IMR-90 (cell line): ENCODE measurements around the gene DNAJA1. TPM values are rescaled to one million over a fixed set of nuclear protein-coding genes. Genes with fewer than 3 reads are reported as not detected.

Experiments used
- ATAC-seq: fragments of 200-7000 bp; cut with Tn5 transposase; 2 replicates; pipeline ENCODE4 v1.9.1; 2020; ENCODE audit warnings: low read depth, mild to moderate bottlenecking, moderate library complexity
- BruUV-seq: library from RNA; stranded (reverse); fragments of 400-500 nt; replicated peaks from 2 replicates; lab custom pipeline; 2021; lab: Mats Ljungman, UMichigan
- CTCF ChIA-PET: fragments of 300-600 bp; formaldehyde crosslinking; extraction: SDS; loops from one replicate; lab custom pipeline; 2021; ENCODE audit warnings: antibody characterized with exemption; lab: Yijun Ruan, JAX
- POLR2A ChIA-PET: fragments of 300-600 bp; sonication (Branson Sonifier 250); formaldehyde crosslinking; loops from one replicate; lab custom pipeline; 2022; ENCODE audit warnings: antibody characterized with exemption; ENCODE audit not compliant: unreplicated experiment; lab: Charles Lee
- DNase-seq: peaks from one replicate; pipeline ENCODE4 v3.0.0; 2013
- H2AFZ ChIP-seq: replicated peaks from 2 replicates; pipeline ENCODE3; 2013; ENCODE audit warnings: low read length, mild to moderate bottlenecking; ENCODE audit not compliant: poor library complexity
- H2AK5ac ChIP-seq: 2 replicates; pipeline ENCODE4 v1.6.1; 2013; ENCODE audit warnings: low read depth, low read length, inconsistent platforms
- H2AK9ac ChIP-seq: replicated peaks from 2 replicates; pipeline ENCODE3; 2013; ENCODE audit warnings: mild to moderate bottlenecking, low read depth, low read length, moderate library complexity; ENCODE audit not compliant: poor library complexity
- H2BK120ac ChIP-seq: 2 replicates; pipeline ENCODE4 v1.6.1; 2013; ENCODE audit warnings: low read depth, low read length, inconsistent platforms
- H2BK15ac ChIP-seq: 3 replicates; pipeline ENCODE4 v1.6.1; 2013; ENCODE audit warnings: low read depth, low read length, inconsistent platforms
- H2BK20ac ChIP-seq: 2 replicates; pipeline ENCODE4 v1.6.1; 2013; ENCODE audit warnings: low read depth, mild to moderate bottlenecking, inconsistent platforms, low read length, moderate library complexity
- H2BK5ac ChIP-seq: 2 replicates; pipeline ENCODE4 v1.6.1; 2013; ENCODE audit warnings: mild to moderate bottlenecking, low read depth, low read length, inconsistent platforms; ENCODE audit not compliant: poor library complexity, severe bottlenecking
- H3K14ac ChIP-seq: replicated peaks from 2 replicates; pipeline ENCODE4 v1.6.1; 2013; ENCODE audit warnings: low read depth, low read length, inconsistent platforms
- H3K18ac ChIP-seq: 2 replicates; pipeline ENCODE4 v1.6.1; 2013; ENCODE audit warnings: low read depth, low read length, control low read depth
- H3K23ac ChIP-seq: 2 replicates; pipeline ENCODE4 v1.6.1; 2013; ENCODE audit warnings: low read depth, low read length, inconsistent platforms
- H3K27ac ChIP-seq: 2 replicates; pipeline ENCODE4 v1.5.1; 2013; ENCODE audit warnings: mild to moderate bottlenecking, control low read depth, low read length; ENCODE audit not compliant: insufficient read depth
- H3K27me3 ChIP-seq: 2 replicates; pipeline ENCODE4 v1.6.1; 2013; ENCODE audit warnings: low read length; ENCODE audit not compliant: control insufficient read depth, insufficient read depth
- H3K36me3 ChIP-seq: 2 replicates; pipeline ENCODE4 v1.6.1; 2013; ENCODE audit warnings: low read length, mixed read lengths; ENCODE audit not compliant: control insufficient read depth, insufficient read depth
- H3K4ac ChIP-seq: 2 replicates; pipeline ENCODE4 v1.6.1; 2013; ENCODE audit warnings: low read depth, low read length, inconsistent platforms
- H3K4me1 ChIP-seq: 2 replicates; pipeline ENCODE4 v1.6.1; 2013; ENCODE audit warnings: low read length, mixed read lengths; ENCODE audit not compliant: control insufficient read depth, insufficient read depth
- H3K4me2 ChIP-seq: 2 replicates; pipeline ENCODE4 v1.6.1; 2013; ENCODE audit warnings: low read depth, mild to moderate bottlenecking, control low read depth, low read length, moderate library complexity
- H3K4me3 ChIP-seq: 2 replicates; pipeline ENCODE4 v1.5.1; 2013; ENCODE audit warnings: low read depth, mild to moderate bottlenecking, control low read depth, low read length, moderate library complexity; ENCODE audit not compliant: insufficient read depth
- H3K56ac ChIP-seq: 2 replicates; pipeline ENCODE4 v1.6.1; 2013; ENCODE audit warnings: low read length, inconsistent platforms; ENCODE audit not compliant: insufficient read depth; ENCODE audit errors: extremely low read depth
- H3K79me1 ChIP-seq, 2 experiments: 2 replicates each; pipeline ENCODE4 v1.6.1; 2013; ENCODE audit warnings: low read length in 2 of 2, inconsistent platforms in 1 of 2, low read depth in 1 of 2
- H3K9ac ChIP-seq: 2 replicates; pipeline ENCODE4 v1.6.1; 2013; ENCODE audit warnings: low read depth, low read length, control low read depth
- H3K9me1 ChIP-seq: 2 replicates; pipeline ENCODE4 v1.6.1; 2013; ENCODE audit warnings: low read length, inconsistent platforms; ENCODE audit not compliant: insufficient read depth
- H3K9me3 ChIP-seq: 2 replicates; pipeline ENCODE4 v1.6.1; 2013; ENCODE audit warnings: low read length; ENCODE audit not compliant: control insufficient read depth, insufficient read depth
- H4K20me1 ChIP-seq: 2 replicates; pipeline ENCODE4 v1.6.1; 2013; ENCODE audit warnings: low read length, inconsistent platforms; ENCODE audit not compliant: insufficient read depth
- H4K5ac ChIP-seq: 2 replicates; pipeline ENCODE4 v1.6.1; 2013; ENCODE audit warnings: mild to moderate bottlenecking, low read depth, low read length, control low read depth
- H4K8ac ChIP-seq, 2 experiments: 2 replicates each; pipeline ENCODE4 v1.6.1; 2013; ENCODE audit warnings: low read depth in 2 of 2, low read length in 2 of 2, control low read depth in 1 of 2, inconsistent platforms in 1 of 2
- H4K91ac ChIP-seq: 2 replicates; pipeline ENCODE4 v1.6.1; 2013; ENCODE audit warnings: low read depth, low read length, inconsistent platforms; ENCODE audit not compliant: insufficient read depth
- BHLHE40 ChIP-seq: fragments of 150-350 bp; IDR thresholded peaks from 2 replicates; pipeline ENCODE4 v1.6.1; 2016; ENCODE audit warnings: mild to moderate bottlenecking, low read depth, low read length
- CEBPB ChIP-seq: IDR thresholded peaks from 2 replicates; pipeline ENCODE4 v1.6.1; 2012; ENCODE audit warnings: low read depth, low read length, improper control_type of control experiment
- CHD1 ChIP-seq: IDR thresholded peaks from 2 replicates; pipeline ENCODE4 v1.6.1; 2012; ENCODE audit warnings: low read depth, low read length, improper control_type of control experiment
- FOS ChIP-seq: fragments of 150-350 bp; IDR thresholded peaks from 2 replicates; pipeline ENCODE4 v1.6.1; 2016; ENCODE audit warnings: low read depth, low read length
- MAFK ChIP-seq: IDR thresholded peaks from 2 replicates; pipeline ENCODE4 v1.6.1; 2012; ENCODE audit warnings: low read depth, low read length, improper control_type of control experiment
- MAZ ChIP-seq: IDR thresholded peaks from 2 replicates; pipeline ENCODE4 v1.6.1; 2012; ENCODE audit warnings: low read depth, mild to moderate bottlenecking, low read length, improper control_type of control experiment, moderate library complexity, borderline replicate concordance
- MXI1 ChIP-seq: IDR thresholded peaks from 2 replicates; pipeline ENCODE4 v1.6.1; 2012; ENCODE audit warnings: low read depth, mild to moderate bottlenecking, low read length, moderate library complexity, borderline replicate concordance
- NFE2L2 ChIP-seq: fragments of 150-350 bp; IDR thresholded peaks from 2 replicates; pipeline ENCODE4 v1.6.1; 2016; ENCODE audit warnings: low read depth, mild to moderate bottlenecking, low read length
- POLR2A ChIP-seq: IDR thresholded peaks from 2 replicates; pipeline ENCODE4 v1.6.1; 2012; ENCODE audit warnings: mild to moderate bottlenecking, low read depth, low read length
- RAD21 ChIP-seq: IDR thresholded peaks from 2 replicates; pipeline ENCODE4 v1.6.1; 2012; ENCODE audit warnings: low read length, improper control_type of control experiment
- RCOR1 ChIP-seq: IDR thresholded peaks from 2 replicates; pipeline ENCODE4 v1.6.1; 2012; ENCODE audit warnings: mild to moderate bottlenecking, low read length, improper control_type of control experiment; ENCODE audit not compliant: insufficient replicate concordance
- RFX5 ChIP-seq: IDR thresholded peaks from 2 replicates; pipeline ENCODE4 v1.8.0; 2012; ENCODE audit warnings: low read depth, mild to moderate bottlenecking, low read length, moderate library complexity
- SMC3 ChIP-seq: fragments of 150-350 bp; IDR thresholded peaks from 2 replicates; pipeline ENCODE4 v1.6.1; 2016; ENCODE audit warnings: low read depth, mild to moderate bottlenecking, antibody characterized with exemption, low read length, moderate library complexity
- WGBS, 2 experiments: methylation state at CpG; one replicate each; pipeline versions ENCODE4 v1.1.5 to v1.1.7; 2013; ENCODE audit warnings: missing lambda C conversion rate in 2 of 2; ENCODE audit not compliant: insufficient read length in 1 of 2; ENCODE audit errors: extremely low coverage in 2 of 2; 5-methylcytosine and 5-hydroxymethylcytosine counted together
- dilution Hi-C: fragments of 300-500 bp; cut with HindIII; formaldehyde crosslinking; loops from one replicate; pipeline ENCODE4 v1.14.3; 2018; ENCODE audit warnings: low sequenced_read_pairs; ENCODE audit not compliant: unreplicated experiment
- in situ Hi-C: fragments of 300-500 bp; cut with MboI; formaldehyde crosslinking; loops from 3 replicates; pipeline ENCODE4 v1.14.3; 2019; ENCODE audit warnings: low sequenced_read_pairs, inconsistent platforms, mixed read lengths
- intact Hi-C: fragments of 100-400 bp; cut with micrococcal nuclease; formaldehyde crosslinking; loops from 2 replicates; pipeline ENCODE4 v1.10.0; 2022
- polyA plus RNA-seq, 3 experiments: library from polyadenylated mRNA; depleted of rRNA; stranded (reverse); fragments of >200 nt; gene quantifications; 2 replicates each; pipeline ENCODE4 v1.2.3, GENCODE V29; 2012; ENCODE audit warnings: low replicate concordance in 1 of 3
- total RNA-seq: library from RNA; depleted of rRNA; stranded (reverse); fragments of >200 nt; gene quantifications from 2 replicates; pipeline ENCODE4 v1.2.3, GENCODE V29; 2012
- TF ChIP-seq, protein P1 (sequence below): fragments of 150-350 bp; IDR thresholded peaks from 2 replicates; pipeline ENCODE4 v1.6.1; 2016; ENCODE audit warnings: low read depth, mild to moderate bottlenecking, low read length, moderate library complexity, borderline replicate concordance
- TF ChIP-seq, protein P2 (sequence below): conservative IDR thresholded peaks from 2 replicates; pipeline ENCODE4 v1.5.1; 2012; ENCODE audit warnings: mild to moderate bottlenecking, low read depth, low read length, improper control_type of control experiment
- TF ChIP-seq, protein P3 (sequence below): fragments of 150-350 bp; IDR thresholded peaks from 2 replicates; pipeline ENCODE4 v1.6.1; 2017; ENCODE audit warnings: mild to moderate bottlenecking, antibody characterized with exemption, low read length, low read depth

DNAJA1 gene
- total and polyA plus RNA-seq, 2 of the 4 experiments (the other 2 are of a cell fraction) = 59.5 to 118 TPM

DNA sequence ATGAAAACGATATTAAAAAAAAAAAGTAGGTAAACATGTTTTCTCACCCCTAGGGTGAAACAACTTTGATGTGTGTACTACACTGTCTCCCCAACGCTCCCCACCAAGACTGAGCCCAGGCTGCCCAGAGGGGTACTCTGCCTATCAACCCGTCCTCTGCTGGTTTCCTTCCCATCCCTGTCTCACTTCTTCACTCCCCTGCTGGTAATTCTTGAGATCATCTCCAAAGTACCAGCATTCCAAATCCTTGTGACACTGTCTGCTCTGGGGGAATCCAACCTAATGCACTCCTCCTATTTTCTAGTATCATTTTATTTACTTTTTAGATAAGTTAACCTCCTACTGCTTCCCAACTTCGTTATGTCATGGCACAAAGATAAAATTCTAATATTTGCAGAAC lies 17.3 kb upstream of the DNAJA1 start:
- ChIA-PET POLR2A (interaction anchor here (1.0 kb wide), 1 partner anchor 17 kb away, joined by 3 read pairs; the partner anchor contains the start of gene DNAJA1), CTCF (interaction anchor here (0.7 kb wide), 1 partner anchor 10 kb away, joined by 4 read pairs; no protein-coding TSS in a partner anchor)
- dilution Hi-C loops = no loop called here

More for the DNA sequence above, 17.3 kb upstream of the DNAJA1 start:
- DNase-seq (no peak), ATAC-seq (no peak)
- BruUV-seq = no TSS peak
- intact Hi-C loops (no loop called here), in situ Hi-C loops (no loop called here)
- Histone ChIP-seq H2AK5ac (no peak overlapping the region), H3K9me3 (no peaks in the 10 kb centered on the region), H3K4me2 (no peak overlapping the region), H2BK15ac (no peak overlapping the region), H3K56ac (no peak overlapping the region), H4K5ac (no peak overlapping the region), H2BK120ac (no peak overlapping the region), H3K27ac (no peak overlapping the region), H3K36me3 (peaks cover 3% of the 10 kb centered on the region; the same call in 1 of the 2 replicates), H2AK9ac (no peak overlapping the region), H3K18ac (no peak overlapping the region), H3K4me1 (no peaks in the 10 kb centered on the region), H4K91ac (no peak overlapping the region), H4K20me1 (no peaks in the 10 kb centered on the region), H3K27me3 (no peaks in the 10 kb centered on the region), H3K9ac (no peak overlapping the region), H3K14ac (no peak overlapping the region), H3K79me1 (peaks cover 3% of the 10 kb centered on the region in 2 experiments; a peak in 2 of 4 replicates), H3K23ac (no peak overlapping the region), H3K9me1 (no peaks in the 10 kb centered on the region; the same call in 1 of the 2 replicates), H3K4me3 (no peak overlapping the region), H3K4ac (no peak overlapping the region), H4K8ac (no peak overlapping the region), H2BK5ac (no peak overlapping the region), H2BK20ac (no peak overlapping the region), H2AFZ (no peak overlapping the region)
- TF ChIP-seq FOS = no peak
- TF ChIP-seq MAZ = no peak
- TF ChIP-seq CEBPB = no peak
- TF ChIP-seq RAD21 = no peak
- TF ChIP-seq RFX5 = no peak
- TF ChIP-seq, protein P1, sequence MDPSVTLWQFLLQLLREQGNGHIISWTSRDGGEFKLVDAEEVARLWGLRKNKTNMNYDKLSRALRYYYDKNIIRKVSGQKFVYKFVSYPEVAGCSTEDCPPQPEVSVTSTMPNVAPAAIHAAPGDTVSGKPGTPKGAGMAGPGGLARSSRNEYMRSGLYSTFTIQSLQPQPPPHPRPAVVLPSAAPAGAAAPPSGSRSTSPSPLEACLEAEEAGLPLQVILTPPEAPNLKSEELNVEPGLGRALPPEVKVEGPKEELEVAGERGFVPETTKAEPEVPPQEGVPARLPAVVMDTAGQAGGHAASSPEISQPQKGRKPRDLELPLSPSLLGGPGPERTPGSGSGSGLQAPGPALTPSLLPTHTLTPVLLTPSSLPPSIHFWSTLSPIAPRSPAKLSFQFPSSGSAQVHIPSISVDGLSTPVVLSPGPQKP = no peak
- TF ChIP-seq NFE2L2 = no peak
- no peak for TF ChIP-seq RCOR1
- TF ChIP-seq POLR2A = no peak
- no peak for TF ChIP-seq SMC3
- TF ChIP-seq, protein P2, sequence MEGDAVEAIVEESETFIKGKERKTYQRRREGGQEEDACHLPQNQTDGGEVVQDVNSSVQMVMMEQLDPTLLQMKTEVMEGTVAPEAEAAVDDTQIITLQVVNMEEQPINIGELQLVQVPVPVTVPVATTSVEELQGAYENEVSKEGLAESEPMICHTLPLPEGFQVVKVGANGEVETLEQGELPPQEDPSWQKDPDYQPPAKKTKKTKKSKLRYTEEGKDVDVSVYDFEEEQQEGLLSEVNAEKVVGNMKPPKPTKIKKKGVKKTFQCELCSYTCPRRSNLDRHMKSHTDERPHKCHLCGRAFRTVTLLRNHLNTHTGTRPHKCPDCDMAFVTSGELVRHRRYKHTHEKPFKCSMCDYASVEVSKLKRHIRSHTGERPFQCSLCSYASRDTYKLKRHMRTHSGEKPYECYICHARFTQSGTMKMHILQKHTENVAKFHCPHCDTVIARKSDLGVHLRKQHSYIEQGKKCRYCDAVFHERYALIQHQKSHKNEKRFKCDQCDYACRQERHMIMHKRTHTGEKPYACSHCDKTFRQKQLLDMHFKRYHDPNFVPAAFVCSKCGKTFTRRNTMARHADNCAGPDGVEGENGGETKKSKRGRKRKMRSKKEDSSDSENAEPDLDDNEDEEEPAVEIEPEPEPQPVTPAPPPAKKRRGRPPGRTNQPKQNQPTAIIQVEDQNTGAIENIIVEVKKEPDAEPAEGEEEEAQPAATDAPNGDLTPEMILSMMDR = no peak
- no peak for TF ChIP-seq CHD1
- no peak for TF ChIP-seq MAFK
- TF ChIP-seq, protein P3, sequence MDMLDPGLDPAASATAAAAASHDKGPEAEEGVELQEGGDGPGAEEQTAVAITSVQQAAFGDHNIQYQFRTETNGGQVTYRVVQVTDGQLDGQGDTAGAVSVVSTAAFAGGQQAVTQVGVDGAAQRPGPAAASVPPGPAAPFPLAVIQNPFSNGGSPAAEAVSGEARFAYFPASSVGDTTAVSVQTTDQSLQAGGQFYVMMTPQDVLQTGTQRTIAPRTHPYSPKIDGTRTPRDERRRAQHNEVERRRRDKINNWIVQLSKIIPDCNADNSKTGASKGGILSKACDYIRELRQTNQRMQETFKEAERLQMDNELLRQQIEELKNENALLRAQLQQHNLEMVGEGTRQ = no peak
- TF ChIP-seq MXI1 = no peak
- no peak for TF ChIP-seq BHLHE40
- 100% methylated on average over 1 of the region's 4 CpGs; no CpG with 5 or more reads in 1 of the 2 experiments for WGBS, 2 experiments
